SK-N-MC (cell line): ENCODE measurements around the gene ANO2.

ENCODE experiments used
- DNase-seq: peaks from one replicate; pipeline ENCODE4 v3.0.0-alpha.2; 2011; ENCODE audit warnings: low read depth, low spot score
- H3K27ac ChIP-seq: fragments of 200-600 bp; sonication (generic); 2 replicates; pipeline ENCODE4 v1.5.1; 2016; ENCODE audit warnings: mixed run types
- H3K36me3 ChIP-seq: fragments of 200-600 bp; sonication (generic); 2 replicates; pipeline ENCODE4 v1.6.1; 2017; ENCODE audit warnings: antibody characterized with exemption, low read length, mixed read lengths; ENCODE audit not compliant: insufficient read depth
- H3K4me3 ChIP-seq: fragments of 200-600 bp; sonication (generic); 2 replicates; pipeline ENCODE4 v1.5.1; 2016
- H3K9ac ChIP-seq: fragments of 200-600 bp; sonication (generic); 2 replicates; pipeline ENCODE4 v1.8.0; 2017; ENCODE audit warnings: mixed run types, mixed read lengths; ENCODE audit not compliant: insufficient read length
- H3K9me3 ChIP-seq: fragments of 200-600 bp; sonication (generic); 2 replicates; pipeline ENCODE4 v1.6.1; 2017; ENCODE audit warnings: low read depth, mild to moderate bottlenecking, antibody characterized with exemption, low read length, moderate library complexity, mixed read lengths
- EZH2 ChIP-seq: fragments of 200-600 bp; sonication (generic); IDR thresholded peaks from one replicate; pipeline ENCODE4 v1.6.1; 2017; ENCODE audit warnings: antibody characterized with exemption
- FOXP2 ChIP-seq: optimal IDR thresholded peaks from 2 replicates; pipeline ENCODE3; 2011; ENCODE audit warnings: mild to moderate bottlenecking, moderate library complexity; ENCODE audit not compliant: insufficient read depth; ENCODE audit errors: extremely low read length, control extremely low read depth
- POLR2AphosphoS5 ChIP-seq: IDR thresholded peaks from 2 replicates; pipeline ENCODE4 v1.6.1; 2012; ENCODE audit warnings: mild to moderate bottlenecking, low read depth, low read length, borderline replicate concordance

Gene ANO2

DNA sequence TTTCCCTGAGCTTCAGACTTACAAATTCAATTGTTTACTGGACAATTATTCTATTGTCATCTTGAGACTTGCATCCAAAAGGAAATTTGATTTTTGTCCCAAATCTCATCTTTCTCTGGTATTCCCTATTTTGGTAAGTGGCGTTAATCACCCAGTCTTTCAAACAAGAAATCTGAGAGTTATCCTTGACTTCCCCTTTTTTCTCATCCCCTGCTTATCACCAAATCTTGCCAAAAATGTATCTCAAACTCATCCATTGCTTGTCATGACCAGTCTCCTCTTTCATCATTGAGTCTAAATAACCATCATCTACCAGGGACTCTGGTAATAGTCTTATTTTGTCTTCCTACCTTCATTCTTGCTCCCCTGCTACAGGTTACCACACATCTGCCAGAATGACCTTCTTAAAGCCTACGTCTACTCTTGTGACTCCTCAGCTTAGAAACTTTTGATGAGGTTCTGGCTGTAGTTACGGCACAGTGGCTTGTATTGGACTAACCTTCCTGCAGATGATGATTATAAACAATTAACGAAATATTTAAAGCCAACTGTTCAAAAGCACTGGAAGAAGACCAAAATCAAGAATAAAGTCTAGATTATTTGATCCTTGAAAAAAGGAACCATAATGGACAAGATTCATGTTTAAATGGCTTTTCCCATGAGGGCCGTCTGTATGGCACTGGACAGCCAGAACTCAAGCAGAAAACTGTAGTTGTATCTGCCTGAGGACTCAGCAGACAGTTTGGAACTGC, 9.0 kb upstream of the ANO2 start:
- Histone ChIP-seq H3K9me3 (no peaks in the 10 kb centered on the region), H3K4me3 (no peak overlapping the region), H3K27ac (no peak overlapping the region), H3K9ac (no peak overlapping the region), H3K36me3 (no peaks in the 10 kb centered on the region)
- no peak for DNase-seq
- TF ChIP-seq POLR2AphosphoS5 = no peak
- no peak for TF ChIP-seq FOXP2
- no peak for TF ChIP-seq EZH2

GRCh38 chr12:5952031-5952430, 7.0 kb upstream of the ANO2 start:
- no peak for DNase-seq
- Histone ChIP-seq H3K36me3 (no peaks in the 10 kb centered on the region), H3K4me3 (no peak overlapping the region)

GRCh38 chr12:5948696-5949095, 3.6 kb upstream of the ANO2 start:
- no peak overlapping the region for H3K27ac ChIP-seq
- no peak overlapping the region for H3K9ac ChIP-seq
- no peak for DNase-seq
- TF ChIP-seq EZH2 = no peak
- no peak for TF ChIP-seq FOXP2
- no peak for TF ChIP-seq POLR2AphosphoS5
- H3K9me3 ChIP-seq = no peaks in the 10 kb centered on the region
- no peaks in the 10 kb centered on the region for H3K36me3 ChIP-seq
- no peak overlapping the region for H3K4me3 ChIP-seq

More at GRCh38 chr12:5952031-5952430, 7.0 kb upstream of the ANO2 start:
- H3K9ac ChIP-seq = no peak overlapping the region
- H3K9me3 ChIP-seq = no peaks in the 10 kb centered on the region
- TF ChIP-seq EZH2 (no peak), FOXP2 (no peak), POLR2AphosphoS5 (no peak)
- no peak overlapping the region for H3K27ac ChIP-seq

DNA sequence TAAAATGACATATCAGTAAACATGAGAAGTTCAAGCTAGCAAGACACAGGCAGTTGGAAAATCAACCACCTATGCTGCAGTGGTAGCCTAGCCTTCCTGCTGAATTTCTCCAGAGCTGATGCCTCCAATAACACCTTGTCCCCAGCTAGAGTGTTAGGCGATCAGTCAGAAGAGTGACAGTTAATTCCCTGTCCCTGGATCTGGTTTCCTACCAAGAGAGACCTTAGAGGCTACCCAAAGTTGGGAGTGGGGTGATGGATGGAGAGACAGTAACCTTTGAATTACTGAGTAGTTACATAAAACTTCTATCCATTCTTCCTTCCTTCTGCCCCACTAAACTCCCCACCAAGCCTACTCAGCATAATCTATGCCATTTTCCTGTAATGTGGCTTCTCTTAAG, 1.9 kb upstream of the ANO2 start:
- Histone ChIP-seq H3K36me3 (no peaks in the 10 kb centered on the region), H3K4me3 (no peak overlapping the region), H3K9me3 (no peaks in the 10 kb centered on the region), H3K27ac (no peak overlapping the region), H3K9ac (no peak overlapping the region)
- DNase-seq = no peak
- TF ChIP-seq FOXP2 (no peak), POLR2AphosphoS5 (no peak), EZH2 (no peak)

GRCh38 chr12:5946388-5946787, 1.3 kb upstream of the ANO2 start:
- Histone ChIP-seq H3K9me3 (no peaks in the 10 kb centered on the region), H3K9ac (no peak overlapping the region), H3K27ac (no peak overlapping the region), H3K4me3 (no peak overlapping the region), H3K36me3 (no peaks in the 10 kb centered on the region)
- DNase-seq = no peak
- TF ChIP-seq POLR2AphosphoS5 = no peak
- no peak for TF ChIP-seq EZH2
- no peak for TF ChIP-seq FOXP2

DNA sequence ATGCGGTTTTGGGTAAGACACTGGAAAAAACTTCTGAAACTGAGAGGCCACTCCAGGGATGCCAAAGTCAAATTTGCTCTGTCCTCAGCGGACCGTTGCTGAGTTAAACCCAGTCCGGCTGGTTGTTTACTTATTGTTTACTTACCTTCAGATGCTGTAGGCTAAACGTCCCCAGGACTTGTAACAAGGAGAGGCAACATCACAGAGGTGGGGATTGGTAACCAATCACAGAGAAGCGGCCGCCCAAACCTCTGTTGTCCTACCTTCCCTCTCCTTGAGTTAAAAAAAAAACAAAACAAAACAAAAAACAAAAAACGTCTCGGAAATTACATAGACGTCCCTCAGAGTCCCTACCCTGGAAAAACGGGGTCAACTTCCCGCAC, 380 bp downstream of the ANO2 start:
- TF ChIP-seq POLR2AphosphoS5 = no peak
- no peak for TF ChIP-seq EZH2
- no peak for TF ChIP-seq FOXP2
- Histone ChIP-seq H3K9ac (no peak overlapping the region), H3K9me3 (no peaks in the 10 kb centered on the region), H3K4me3 (no peak overlapping the region), H3K27ac (no peak overlapping the region), H3K36me3 (no peaks in the 10 kb centered on the region)
- no peak for DNase-seq

DNA sequence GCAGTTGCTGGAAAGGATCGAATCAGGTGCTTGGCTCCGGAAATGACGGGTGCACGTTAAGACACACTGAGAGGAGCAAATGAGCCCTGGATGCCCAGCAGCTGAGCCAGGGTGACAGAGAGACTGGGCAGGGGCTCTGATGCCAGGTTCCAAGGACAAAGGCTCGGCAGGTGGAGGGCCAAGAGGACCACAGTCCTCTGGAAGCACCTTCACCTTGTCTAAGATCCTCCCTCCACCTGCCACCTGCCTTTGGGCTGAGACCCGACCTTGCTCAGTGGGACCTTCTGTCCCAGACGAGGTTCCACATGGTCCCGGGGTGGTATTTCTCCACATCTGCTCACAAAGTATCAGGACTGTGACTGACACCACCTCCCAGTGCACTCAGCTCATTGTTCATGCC, 1.0 kb downstream of the ANO2 start:
- Histone ChIP-seq H3K9me3 (no peaks in the 10 kb centered on the region), H3K36me3 (no peaks in the 10 kb centered on the region), H3K9ac (no peak overlapping the region), H3K4me3 (no peak overlapping the region), H3K27ac (no peak overlapping the region)
- no peak for TF ChIP-seq FOXP2
- TF ChIP-seq EZH2 = no peak
- no peak for TF ChIP-seq POLR2AphosphoS5
- DNase-seq = no peak

- no peak overlapping the region for H3K4me3 ChIP-seq
- no peak for TF ChIP-seq FOXP2
- no peak for TF ChIP-seq EZH2
- no peak for TF ChIP-seq POLR2AphosphoS5
- H3K9ac ChIP-seq = no peak overlapping the region
- no peaks in the 10 kb centered on the region for H3K9me3 ChIP-seq
- H3K36me3 ChIP-seq = no peaks in the 10 kb centered on the region
- no peak overlapping the region for H3K27ac ChIP-seq
- no peak for DNase-seq
Measured at GRCh38 chr12:5941907-5942306, 3.2 kb downstream of the ANO2 start.
